SU-DHL-6 (cell line): ENCODE measurements around the gene IL2RG.

Experiments
- H2AFZ ChIP-seq: fragments of 200-600 bp; sonication (generic); 2 replicates; pipeline ENCODE4 v1.6.1; 2014; ENCODE audit warnings: low read depth, mild to moderate bottlenecking, moderate library complexity, mixed read lengths, antibody characterized with exemption, low read length; ENCODE audit not compliant: severe bottlenecking
- H3F3A ChIP-seq: fragments of 200-600 bp; shearing (Covaris generic); 2 replicates; pipeline ENCODE4 v1.6.0; 2016; ENCODE audit warnings: antibody characterized with exemption, mild to moderate bottlenecking; ENCODE audit not compliant: insufficient read depth
- H3K27ac ChIP-seq: fragments of 200-600 bp; sonication (generic); 2 replicates; pipeline ENCODE4 v1.5.1; 2016; ENCODE audit warnings: low read depth, mild to moderate bottlenecking, low read length, moderate library complexity, mixed read lengths
- H3K27me3 ChIP-seq: fragments of 200-600 bp; sonication (generic), shearing (Covaris generic); 2 replicates; pipeline ENCODE4 v1.6.0; 2014; ENCODE audit warnings: mild to moderate bottlenecking, low read length
- H3K36me3 ChIP-seq: fragments of 200-600 bp; sonication (generic); 2 replicates; pipeline ENCODE4 v1.6.1; 2014; ENCODE audit warnings: mild to moderate bottlenecking, low read length, mixed read lengths
- H3K4me2 ChIP-seq: fragments of 300-600, 200-600 bp; shearing (Covaris generic), sonication (generic); 2 replicates; pipeline ENCODE4 v1.6.0; 2014; ENCODE audit warnings: low read length, low read depth, mild to moderate bottlenecking; ENCODE audit not compliant: poor library complexity, severe bottlenecking
- H3K4me3 ChIP-seq: fragments of 200-600 bp; sonication (generic); 2 replicates; pipeline ENCODE4 v1.5.1; 2014; ENCODE audit warnings: antibody characterized with exemption, low read length, mild to moderate bottlenecking, mixed read lengths; ENCODE audit not compliant: insufficient read depth, poor library complexity, severe bottlenecking
- H3K79me2 ChIP-seq: fragments of 200-600 bp; sonication (generic); 2 replicates; pipeline ENCODE4 v1.6.1; 2014; ENCODE audit warnings: mild to moderate bottlenecking, low read length, moderate library complexity; ENCODE audit not compliant: insufficient read depth
- H3K9ac ChIP-seq: fragments of 200-600 bp; sonication (generic); 2 replicates; pipeline ENCODE4 v1.7.0; 2014; ENCODE audit warnings: mild to moderate bottlenecking, low read length
- H3K9me2 ChIP-seq: fragments of 200-600 bp; sonication (generic); replicated peaks from 2 replicates; pipeline ENCODE4 v1.6.1; 2014; ENCODE audit warnings: low read length; ENCODE audit not compliant: insufficient read depth
- H3K9me3 ChIP-seq: fragments of 200-600 bp; sonication (generic); 2 replicates; pipeline ENCODE4 v1.6.1; 2014; ENCODE audit warnings: low read length, mixed read lengths; ENCODE audit not compliant: insufficient read depth
- H4K20me1 ChIP-seq: fragments of 200-600 bp; sonication (generic); 2 replicates; pipeline ENCODE4 v1.6.1; 2014; ENCODE audit warnings: low read depth, mild to moderate bottlenecking, antibody characterized with exemption, low read length, moderate library complexity, mixed read lengths
- CTCF ChIP-seq: fragments of 200-600 bp; sonication (generic); IDR thresholded peaks from one replicate; pipeline ENCODE4 v1.5.1; 2017; ENCODE audit warnings: antibody characterized with exemption, mild to moderate bottlenecking, low read length, moderate library complexity; ENCODE audit not compliant: insufficient read depth, poor library complexity, severe bottlenecking
- EZH2phosphoT487 ChIP-seq: fragments of 200-600 bp; sonication (generic), shearing (Covaris generic); conservative IDR thresholded peaks from 2 replicates; pipeline ENCODE4 v1.6.1; 2018; ENCODE audit warnings: mild to moderate bottlenecking, antibody characterized with exemption, low read length, moderate library complexity, mixed read lengths

IL2RG gene

GRCh38 chrX:71111141-71111843 lies at the start of gene IL2RG:
IL2RG (minus strand) TSS chrX:71111577; CDS start chrX:71111539, 38 bp downstream.
- peak within 1 kb of the TSS; percentile 74 for H2AFZ ChIP-seq
- TF ChIP-seq CTCF (no peak), EZH2phosphoT487 (no peak)
- no peaks in the 10 kb centered on the region for H4K20me1 ChIP-seq
- H3K4me2 ChIP-seq: peak within 1 kb of the TSS; percentile 98
- no peaks in the 10 kb centered on the region for H3K9me3 ChIP-seq
- H3K4me3 ChIP-seq: peak within 1 kb of the TSS; percentile 65
- H3K9ac ChIP-seq: peak within 1 kb of the TSS; percentile 73
- H3K27ac ChIP-seq: peak within 1 kb of the TSS; percentile 97
- H3K36me3 ChIP-seq: no peaks in the 10 kb centered on the region
- H3K9me2 ChIP-seq: no peaks in the 10 kb centered on the region
- peaks cover 16% of the 10 kb centered on the region; the same call in 1 of the 2 replicates for H3K79me2 ChIP-seq
- no peaks in the 10 kb centered on the region for H3K27me3 ChIP-seq
- H3F3A ChIP-seq: peaks cover 10% of the 10 kb centered on the region

- no peaks in the 10 kb centered on the region for H3K9me3 ChIP-seq
- H3K9ac ChIP-seq: no peak overlapping the region
- TF ChIP-seq EZH2phosphoT487 (no peak), CTCF (no peak)
- no peak overlapping the region for H3K4me2 ChIP-seq
- no peaks in the 10 kb centered on the region for H3K36me3 ChIP-seq
- no peak overlapping the region for H3K27ac ChIP-seq
- no peak overlapping the region for H3K4me3 ChIP-seq
- no peak overlapping the region for H2AFZ ChIP-seq
- H3K79me2 ChIP-seq: no peaks in the 10 kb centered on the region
- H3F3A ChIP-seq: no peaks in the 10 kb centered on the region
- H3K27me3 ChIP-seq: no peaks in the 10 kb centered on the region
- H4K20me1 ChIP-seq: no peaks in the 10 kb centered on the region
- H3K9me2 ChIP-seq: no peaks in the 10 kb centered on the region
These were observed 49.1 kb upstream of the IL2RG start for GRCh38 chrX:71160475-71160874.

GRCh38 chrX:71159335-71159734 lies 48.0 kb upstream of the IL2RG start:
- H3K9me3 ChIP-seq: no peaks in the 10 kb centered on the region
- H3K4me2 ChIP-seq: no peak overlapping the region
- no peaks in the 10 kb centered on the region for H3K9me2 ChIP-seq
- no peaks in the 10 kb centered on the region for H4K20me1 ChIP-seq
- no peak overlapping the region for H3K27ac ChIP-seq
- no peaks in the 10 kb centered on the region for H3K27me3 ChIP-seq
- no peak overlapping the region for H2AFZ ChIP-seq
- H3F3A ChIP-seq: no peaks in the 10 kb centered on the region
- TF ChIP-seq EZH2phosphoT487: no peak
- no peak overlapping the region for H3K4me3 ChIP-seq
- H3K36me3 ChIP-seq: no peaks in the 10 kb centered on the region
- no peaks in the 10 kb centered on the region for H3K79me2 ChIP-seq
- H3K9ac ChIP-seq: no peak overlapping the region

GRCh38 chrX:71158603-71159002 lies 47.2 kb upstream of the IL2RG start:
- Histone ChIP-seq H3K36me3 (no peaks in the 10 kb centered on the region), H3K4me2 (no peak overlapping the region), H3K27me3 (no peaks in the 10 kb centered on the region), H3K79me2 (no peaks in the 10 kb centered on the region), H3K9me2 (no peaks in the 10 kb centered on the region), H3K9ac (no peak overlapping the region), H3K4me3 (no peak overlapping the region), H2AFZ (no peak overlapping the region), H3K27ac (no peak overlapping the region), H3F3A (no peaks in the 10 kb centered on the region), H3K9me3 (no peaks in the 10 kb centered on the region), H4K20me1 (no peaks in the 10 kb centered on the region)
- no peak for TF ChIP-seq CTCF
